GM18519 (cell line): ENCODE results near the gene APOBEC3H.

ENCODE experiments used
- ATAC-seq: cut with Tn5 transposase; IDR thresholded peaks from one replicate; pipeline ENCODE4 v1.9.1; 2021; ENCODE audit warnings: mild to moderate bottlenecking, moderate library complexity; ENCODE audit not compliant: unreplicated experiment, low FRiP score

The APOBEC3H gene

DNA sequence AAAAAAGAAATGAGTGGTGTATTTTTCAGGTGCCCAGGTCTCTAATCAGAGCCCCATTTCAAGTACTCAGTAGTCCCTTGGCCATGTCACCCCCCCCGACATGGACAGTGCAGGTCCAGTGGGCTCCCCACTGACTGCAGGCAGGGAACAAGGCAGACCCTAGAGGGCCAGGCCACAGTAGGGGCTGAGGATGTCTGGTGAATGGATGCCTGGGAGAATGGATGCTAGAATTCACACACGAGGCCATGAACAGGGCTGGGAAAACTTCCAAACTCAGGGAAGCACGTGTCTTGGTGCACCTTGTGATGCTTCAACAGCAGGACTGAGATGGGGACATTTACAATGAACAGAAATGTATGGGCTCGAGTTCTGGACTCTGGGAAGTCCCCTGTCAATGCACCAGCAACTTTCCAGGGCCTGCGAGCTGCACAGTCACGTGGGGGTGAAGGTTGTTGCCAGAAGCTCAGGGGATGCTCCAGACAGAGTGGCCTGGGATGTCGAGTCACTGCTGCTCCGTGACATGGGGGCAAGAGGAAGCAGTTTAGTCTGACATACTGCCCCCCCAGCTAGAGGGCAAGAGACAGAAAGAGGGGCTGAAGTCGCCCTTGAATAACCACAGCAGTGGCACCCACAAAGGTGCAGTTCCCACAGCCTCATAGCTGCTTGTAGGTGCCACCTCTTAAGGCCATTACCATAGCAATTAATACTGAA is 16.8 kb upstream of the APOBEC3H start:
- no peak for ATAC-seq

DNA sequence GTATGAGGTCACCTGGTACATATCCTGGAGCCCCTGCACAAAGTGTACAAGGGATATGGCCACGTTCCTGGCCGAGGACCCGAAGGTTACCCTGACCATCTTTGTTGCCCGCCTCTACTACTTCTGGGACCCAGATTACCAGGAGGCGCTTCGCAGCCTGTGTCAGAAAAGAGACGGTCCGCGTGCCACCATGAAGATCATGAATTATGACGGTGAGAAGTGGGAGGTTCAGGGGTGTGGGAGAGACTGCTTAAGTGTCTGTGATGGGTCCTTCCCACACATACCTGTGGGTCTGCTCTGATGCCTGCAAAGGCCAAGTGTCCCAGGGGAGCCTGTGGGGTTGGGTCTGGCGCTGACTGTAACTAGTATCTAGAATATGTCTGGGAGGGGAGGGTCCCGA is 16.0 kb upstream of the APOBEC3H start:
- no peak for ATAC-seq

GRCh38 chr22:39081598-39081997 is 15.4 kb upstream of the APOBEC3H start:
- ATAC-seq, result no peak

GRCh38 chr22:39083212-39084165 is 13.6 kb upstream of the APOBEC3H start:
- no peak for ATAC-seq

- no peak for ATAC-seq
Observed at GRCh38 chr22:39084666-39085065, 12.4 kb upstream of the APOBEC3H start.

- ATAC-seq, result no peak
Observed at GRCh38 chr22:39087098-39087497, 9.9 kb upstream of the APOBEC3H start.

DNA sequence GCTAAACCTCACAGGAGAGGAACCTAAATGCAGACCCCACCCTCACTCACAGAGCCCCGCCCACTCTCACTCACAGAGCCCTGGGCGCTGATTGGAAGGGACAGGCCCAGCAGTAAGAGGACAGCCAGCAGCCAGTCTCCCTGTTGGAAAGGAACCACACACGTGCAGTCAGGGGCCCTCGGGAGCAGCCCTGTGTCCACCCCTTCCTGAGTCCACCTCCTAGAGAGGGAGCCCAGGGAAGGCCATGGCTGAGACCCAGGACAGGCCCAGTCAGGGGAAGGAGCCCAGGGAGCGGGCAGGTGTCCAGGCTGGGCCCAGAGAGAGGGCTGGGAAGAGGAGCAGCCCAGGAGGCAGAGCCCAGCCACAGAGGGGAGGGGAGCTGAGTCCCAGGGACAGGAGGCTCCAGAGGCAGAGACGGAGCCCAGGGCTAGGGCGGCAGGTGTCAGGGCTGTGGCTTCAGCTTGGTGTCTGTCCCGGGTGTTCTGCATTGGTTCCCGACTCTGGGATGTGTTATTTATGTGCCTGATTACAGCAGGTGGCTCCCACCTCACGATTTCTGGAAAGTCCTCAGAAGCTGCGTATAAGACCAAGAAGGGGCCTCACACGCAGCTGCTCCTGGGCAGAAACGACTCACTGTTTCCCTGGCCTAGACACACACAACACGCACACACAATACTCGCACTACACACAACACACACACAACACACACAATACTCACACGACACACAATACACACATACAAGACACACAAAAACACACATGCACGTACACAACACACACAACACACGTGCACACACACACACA is 9.0 kb upstream of the APOBEC3H start:
- no peak for ATAC-seq

GRCh38 chr22:39088685-39089032 is 8.4 kb upstream of the APOBEC3H start:
- no peak for ATAC-seq

GRCh38 chr22:39089928-39090327 is 7.1 kb upstream of the APOBEC3H start:
- no peak for ATAC-seq

- no peak for ATAC-seq
Observed at GRCh38 chr22:39090426-39091064, 6.5 kb upstream of the APOBEC3H start.

GRCh38 chr22:39091126-39092081 is 5.6 kb upstream of the APOBEC3H start:
- ATAC-seq, result no peak

DNA sequence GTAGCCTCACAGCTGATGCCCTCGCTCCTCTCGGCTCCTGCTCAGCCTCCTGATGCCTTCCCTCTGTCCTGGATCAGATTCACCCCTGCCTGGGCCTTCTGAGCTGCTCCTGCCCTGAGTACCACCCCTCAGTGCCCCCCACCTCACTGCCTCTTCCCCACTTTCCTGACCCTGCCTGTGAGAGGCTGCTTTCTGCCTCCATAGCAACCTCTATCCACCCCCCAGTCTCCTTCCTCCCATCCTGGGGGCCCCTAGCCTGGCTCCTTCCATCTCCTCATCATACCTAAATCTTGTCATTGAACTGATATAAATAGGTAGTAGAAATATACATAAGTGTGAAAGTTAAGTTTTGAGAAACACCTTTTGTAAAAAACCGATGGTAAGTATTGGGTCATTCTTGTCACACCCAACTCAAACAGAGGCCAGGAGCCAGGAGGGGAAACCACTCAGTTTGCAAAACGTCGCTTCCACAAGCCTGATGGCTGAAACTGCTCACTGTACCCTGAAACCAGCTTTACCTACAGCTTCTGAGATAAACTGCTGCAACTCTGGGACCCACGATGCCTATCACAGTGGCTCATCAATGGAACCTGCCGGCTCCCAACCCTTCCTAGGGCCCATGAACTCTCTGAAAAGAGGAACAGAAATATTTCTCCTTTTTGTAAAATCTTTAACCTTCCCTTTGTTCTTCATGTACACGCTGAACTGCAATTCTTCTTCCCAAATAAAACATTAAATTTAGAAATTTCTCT is 4.8 kb upstream of the APOBEC3H start:
- no peak for ATAC-seq

GRCh38 chr22:39094717-39095389 is 2.2 kb upstream of the APOBEC3H start:
- no peak for ATAC-seq

DNA sequence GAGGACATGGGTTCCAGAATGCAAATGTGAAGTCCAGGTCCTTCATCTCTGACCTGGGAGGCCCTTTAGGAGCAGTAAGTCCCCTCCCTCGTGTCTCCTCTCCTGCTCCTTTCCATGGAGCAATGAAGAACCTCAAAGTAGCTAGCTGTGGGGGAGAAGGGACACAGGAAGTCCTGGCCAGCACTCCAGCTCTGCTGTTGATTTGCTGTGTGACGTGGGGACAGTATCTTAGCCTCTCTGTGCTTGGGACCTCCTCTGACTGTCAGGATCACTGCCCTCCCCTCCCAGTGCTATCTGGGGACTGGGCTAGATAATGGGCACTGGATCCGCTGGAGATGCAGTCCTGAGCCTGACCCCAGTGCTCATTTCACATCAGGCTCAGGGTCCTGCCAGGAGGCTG is 1.1 kb upstream of the APOBEC3H start:
- no peak for ATAC-seq

- ATAC-seq, result no peak
Observed at GRCh38 chr22:39098026-39098425, 982 bp downstream of the APOBEC3H start.

GRCh38 chr22:39098576-39098975 is 1.5 kb downstream of the APOBEC3H start:
- no peak for ATAC-seq

- ATAC-seq, result no peak
Observed at GRCh38 chr22:39101226-39101625, 4.2 kb downstream of the APOBEC3H start.

DNA sequence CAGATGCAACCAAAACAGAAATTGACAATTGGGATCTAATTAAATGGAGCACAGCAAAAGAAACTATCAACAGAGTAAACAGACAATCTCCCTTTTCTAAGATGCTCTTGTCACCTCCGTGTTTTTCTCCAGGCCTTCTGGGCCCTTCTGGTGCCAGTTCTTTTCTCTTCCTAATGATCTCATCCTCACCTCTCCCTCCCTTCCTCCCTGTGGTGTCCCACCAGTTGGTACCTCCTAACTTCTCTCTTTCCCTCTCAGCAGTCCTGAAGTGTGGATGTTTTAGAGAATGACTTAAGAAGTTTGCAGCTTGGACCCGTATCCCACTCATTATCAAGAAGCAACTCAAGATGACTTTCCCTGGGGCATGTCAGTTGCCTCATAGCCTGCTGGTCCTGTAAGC is 6.4 kb downstream of the APOBEC3H start:
- ATAC-seq, result no peak
